ENCODE measurements around the gene CTSA.

CTSA gene

GRCh38 chr20:45890077-45890984, 804 bp upstream of the CTSA start:
- DNase-seq (ENCODE audit: insufficient read length, low spot score) (peak; percentile 85), FAIRE-seq (no peak)
- peak; percentile 67 for TF ChIP-seq CTCF (IDR thresholded peaks at IDR 0.05; ENCODE audit: insufficient read depth, missing control alignments)

GRCh38 chr20:45892049-45892825, 1.1 kb downstream of the CTSA start:
- TF ChIP-seq CTCF (IDR thresholded peaks at IDR 0.05; ENCODE audit: insufficient read depth, missing control alignments), result no peak
- FAIRE-seq, result no peak
- DNase-seq (ENCODE audit: insufficient read length, low spot score), result no peak

GRCh38 chr20:45892828-45893500, 1.8 kb downstream of the CTSA start:
- no peak for DNase-seq (ENCODE audit: insufficient read length, low spot score)
- FAIRE-seq, result no peak

GRCh38 chr20:45893831-45894230, 2.7 kb downstream of the CTSA start:
- FAIRE-seq, result no peak
- no peak for DNase-seq (ENCODE audit: insufficient read length, low spot score)
- no peak for TF ChIP-seq CTCF (IDR thresholded peaks at IDR 0.05; ENCODE audit: insufficient read depth, missing control alignments)

More at GRCh38 chr20:45892828-45893500, 1.8 kb downstream of the CTSA start:
- no peak for TF ChIP-seq CTCF (IDR thresholded peaks at IDR 0.05; ENCODE audit: insufficient read depth, missing control alignments)

GRCh38 chr20:45894797-45895196, 3.7 kb downstream of the CTSA start:
- no peak for FAIRE-seq
- DNase-seq (ENCODE audit: insufficient read length, low spot score), result no peak
- TF ChIP-seq CTCF (IDR thresholded peaks at IDR 0.05; ENCODE audit: insufficient read depth, missing control alignments), result no peak

- no peak for FAIRE-seq
- DNase-seq (ENCODE audit: insufficient read length, low spot score), result no peak
- TF ChIP-seq CTCF (IDR thresholded peaks at IDR 0.05; ENCODE audit: insufficient read depth, missing control alignments), result no peak
Measured at GRCh38 chr20:45896641-45897161, 5.6 kb downstream of the CTSA start.
